Testis (tissue), 2 donors: ENCODE results near the gene GABRR2.

Experiments used
- CTCF ChIP-seq, 3 experiments: fragments of 450-650 bp in 2 of 3; fragments of 200-600 bp in 1 of 3; sonication (generic) in 1 of 3; IDR thresholded peaks; one replicate each; pipeline ENCODE4 v1.5.1; 2016 to 2019; ENCODE audit warnings: antibody characterized with exemption in 3 of 3, mild to moderate bottlenecking in 2 of 3, moderate library complexity in 1 of 3
- POLR2A ChIP-seq: fragments of 450-650 bp; IDR thresholded peaks from one replicate; pipeline ENCODE4 v1.6.1; 2017; ENCODE audit warnings: antibody characterized with exemption, mild to moderate bottlenecking, moderate library complexity

- TF ChIP-seq CTCF (IDR thresholded peaks at IDR 0.05), result no peak
- TF ChIP-seq POLR2A, result no peak
Measured at GRCh38 chr6:89270951-89271721, 44.0 kb downstream of the GABRR2 start.
